Ascending aorta (tissue), 2 donors: ENCODE measurements around the gene LYRM1. TPM values are rescaled to one million over a fixed set of nuclear protein-coding genes. Genes with fewer than 3 reads are reported as not detected.

Experiments
- DNase-seq, 2 donors: peaks; one replicate each; pipeline ENCODE4 v3.0.0-alpha.2; 2019; ENCODE audit warnings: low spot score in 2 of 2
- H3K27ac ChIP-seq, 2 donors: fragments of 200-600 bp; sonication (generic); one replicate each; pipeline ENCODE4 v1.5.1; 2016 to 2017; ENCODE audit warnings: mild to moderate bottlenecking in 1 of 2
- H3K27me3 ChIP-seq: fragments of 200-600 bp; sonication (generic); one replicate; pipeline ENCODE4 v1.5.1; 2017
- H3K36me3 ChIP-seq, 2 donors: fragments of 200-600 bp; sonication (generic); one replicate each; pipeline ENCODE4 v1.5.1; 2016
- H3K4me1 ChIP-seq, 2 donors: fragments of 200-600 bp; sonication (generic); one replicate each; pipeline ENCODE4 v1.5.1; 2016 to 2017; ENCODE audit warnings: mild to moderate bottlenecking in 1 of 2
- H3K4me3 ChIP-seq, 2 donors: fragments of 200-600 bp; sonication (generic); one replicate each; pipeline ENCODE4 v1.5.1; 2016 to 2017; ENCODE audit warnings: mild to moderate bottlenecking in 1 of 2
- H3K9me3 ChIP-seq, 2 donors: fragments of 200-600 bp; sonication (generic); one replicate each; pipeline ENCODE4 v1.5.1; 2016
- CTCF ChIP-seq, 3 experiments: fragments of 200-600 bp in 2 of 3; fragments of 450-650 bp in 1 of 3; sonication (generic) in 2 of 3; IDR thresholded peaks; one replicate each; pipeline ENCODE4 v1.5.1; 2016 to 2019; ENCODE audit warnings: antibody characterized with exemption in 3 of 3, mild to moderate bottlenecking in 1 of 3, moderate library complexity in 1 of 3
- intact Hi-C: fragments of 100-400 bp; cut with DNase I; formaldehyde crosslinking; loops from one replicate; pipeline ENCODE4 v1.15.1; 2023
- total RNA-seq: library from RNA; depleted of rRNA; stranded (reverse); fragments of >200 nt; gene quantifications from one replicate; pipeline ENCODE4 v1.1.0, GENCODE V29; 2016

The LYRM1 gene
- total RNA-seq, 1 donor from 2014 or later: 3.9 TPM

- no peaks in the 10 kb centered on the region for H3K9me3 ChIP-seq
- intact Hi-C loops: loop anchor here (5.0 kb wide), 5 partner anchors 101 to 1289 kb away; partner anchors contain the start of genes LDAF1 and THUMPD1
- no peaks in the 10 kb centered on the region for H3K27me3 ChIP-seq
- no peak for TF ChIP-seq CTCF (IDR thresholded peaks at IDR 0.05)
- peaks cover 17 to 65% of the 10 kb centered on the region in 2 donors for H3K4me1 ChIP-seq
- H3K36me3 ChIP-seq: no peaks in the 10 kb centered on the region
- H3K4me3 ChIP-seq: no peak overlapping the region
- H3K27ac ChIP-seq: peak overlapping the region; percentile 96 to 100
- DNase-seq: no peak
Measured at GRCh38 chr16:20903116-20903898, 2.7 kb downstream of the LYRM1 start.

GRCh38 chr16:20903899-20904506 lies 3.4 kb downstream of the LYRM1 start:
- Histone ChIP-seq H3K9me3 (no peaks in the 10 kb centered on the region), H3K27ac (peak overlapping the region; percentile 96 to 100), H3K27me3 (no peaks in the 10 kb centered on the region), H3K36me3 (no peaks in the 10 kb centered on the region), H3K4me1 (peaks cover 17 to 70% of the 10 kb centered on the region in 2 donors), H3K4me3 (no peak overlapping the region)
- DNase-seq: no peak
- TF ChIP-seq CTCF (IDR thresholded peaks at IDR 0.05): no peak
- intact Hi-C loops: loop anchor here (5.0 kb wide), 5 partner anchors 102 to 1288 kb away; partner anchors contain the start of genes LDAF1 and THUMPD1

- Histone ChIP-seq H3K9me3 (no peaks in the 10 kb centered on the region), H3K27me3 (no peaks in the 10 kb centered on the region), H3K4me3 (no peak overlapping the region), H3K27ac (peak overlapping the region; percentile 96 to 100), H3K36me3 (no peaks in the 10 kb centered on the region), H3K4me1 (peaks cover 17 to 73% of the 10 kb centered on the region in 2 donors)
- TF ChIP-seq CTCF (IDR thresholded peaks at IDR 0.05): no peak
- no peak for DNase-seq
- intact Hi-C loops: loop anchor here (5.0 kb wide), 6 partner anchors 102 to 1303 kb away; partner anchors contain the start of genes EEF2K, LDAF1 and THUMPD1
Measured at GRCh38 chr16:20904507-20905081, 4.0 kb downstream of the LYRM1 start.

- H3K4me1 ChIP-seq: peaks cover 19 to 82% of the 10 kb centered on the region in 2 donors
- H3K4me3 ChIP-seq: peak overlapping the region in 1 of 2 donors; percentile 38
- no peak for DNase-seq
- H3K36me3 ChIP-seq: no peaks in the 10 kb centered on the region
- peak overlapping the region; percentile 96 to 100 for H3K27ac ChIP-seq
- no peaks in the 10 kb centered on the region for H3K27me3 ChIP-seq
- intact Hi-C loops: loop anchor here (5.0 kb wide), 1 partner anchor 1302 kb away; the partner anchor contains the start of gene EEF2K
- TF ChIP-seq CTCF (IDR thresholded peaks at IDR 0.05): no peak
- no peaks in the 10 kb centered on the region for H3K9me3 ChIP-seq
Measured at GRCh38 chr16:20905576-20905975, 5.0 kb downstream of the LYRM1 start.

GRCh38 chr16:20906341-20907255 lies 6.0 kb downstream of the LYRM1 start:
- intact Hi-C loops: loop anchor here (5.0 kb wide), 1 partner anchor 1301 kb away; the partner anchor contains the start of gene EEF2K
- DNase-seq: peak in 1 of 2 donors; percentile 76
- H3K4me1 ChIP-seq: peaks cover 26 to 89% of the 10 kb centered on the region in 2 donors

More at GRCh38 chr16:20906341-20907255, 6.0 kb downstream of the LYRM1 start:
- Histone ChIP-seq H3K36me3 (no peaks in the 10 kb centered on the region), H3K27me3 (no peaks in the 10 kb centered on the region), H3K27ac (peak overlapping the region; percentile 96 to 100), H3K4me3 (peak overlapping the region in 1 of 2 donors; percentile 38), H3K9me3 (no peaks in the 10 kb centered on the region)
- no peak for TF ChIP-seq CTCF (IDR thresholded peaks at IDR 0.05)
